HepG2 (cell line): ENCODE measurements around the gene ITLN1. TPM values are rescaled to one million over a fixed set of nuclear protein-coding genes. Genes with fewer than 3 reads are reported as not detected.
"Not testable (repeated sequence)": the region's sequence is repeated elsewhere in the genome, so short reads cannot be mapped to it uniquely, and the experiment has no call there.

Experiments
- ATAC-seq: fragments of 200-7000 bp; cut with Tn5 transposase; 3 replicates; pipeline ENCODE4 v1.9.1; 2020; ENCODE audit warnings: mild to moderate bottlenecking, moderate library complexity
- BruUV-seq: library from RNA; stranded (reverse); fragments of 400-500 nt; replicated peaks from 2 replicates; lab custom pipeline; 2021; lab: Mats Ljungman, UMichigan
- CTCF ChIA-PET: fragments of 300-600 bp; formaldehyde crosslinking; extraction: SDS; loops from one replicate; lab custom pipeline; 2021; ENCODE audit warnings: low total read pairs, inconsistent platforms, low intra/inter-chr PET ratio; lab: Yijun Ruan, JAX
- POLR2A ChIA-PET: fragments of 350-600 bp; sonication (Branson Sonifier 250); formaldehyde crosslinking; loops from one replicate; lab custom pipeline; 2020; ENCODE audit warnings: antibody characterized with exemption, inconsistent platforms; lab: Yijun Ruan, JAX
- DNase-seq: peaks from one replicate; pipeline ENCODE4 v3.0.0-alpha.2; 2015; ENCODE audit warnings: low spot score
- FAIRE-seq: peaks from 3 replicates; lab custom pipeline; 2011; peaks lifted over from hg19 to GRCh38; lab: Jason Lieb, UNC
- H2AFZ ChIP-seq: one replicate; pipeline ENCODE4 v1.6.1; 2011; ENCODE audit warnings: low read length, inconsistent platforms
- H3K27ac ChIP-seq: fragments of 300-600 bp; 3 replicates; pipeline ENCODE4 v1.8.0; 2011; ENCODE audit warnings: mixed run types, mild to moderate bottlenecking, mixed read lengths, low read length, inconsistent platforms; ENCODE audit not compliant: insufficient read depth; ENCODE audit errors: extremely low read length
- H3K27me3 ChIP-seq, 2 experiments: fragments of 200-600 bp in 1 of 2; 2 replicates in 1 of 2; 3 replicates in 1 of 2; pipeline versions ENCODE4 v1.6.0 to v1.8.0; 2011; ENCODE audit warnings: low read length in 2 of 2, mild to moderate bottlenecking in 2 of 2, moderate library complexity in 2 of 2, inconsistent platforms in 1 of 2; ENCODE audit not compliant: insufficient read depth in 2 of 2, control insufficient read depth in 1 of 2
- H3K36me3 ChIP-seq, 2 experiments: fragments of 200-600 bp in 1 of 2; replicated peaks in 1 of 2; 2 replicates in 1 of 2; 3 replicates in 1 of 2; pipeline versions ENCODE4 v1.5.1 to v1.8.0; 2011; ENCODE audit warnings: low read length in 2 of 2, inconsistent platforms in 1 of 2; ENCODE audit not compliant: insufficient read depth in 2 of 2, control insufficient read depth in 1 of 2
- H3K4me1 ChIP-seq: 2 replicates; pipeline ENCODE4 v1.5.1; 2012; ENCODE audit warnings: low read length, inconsistent platforms; ENCODE audit not compliant: insufficient read depth
- H3K4me2 ChIP-seq: 2 replicates; pipeline ENCODE4 v1.6.0; 2011; ENCODE audit warnings: low read depth, low read length, inconsistent platforms
- H3K4me3 ChIP-seq, 3 experiments: fragments of 200-600 bp in 1 of 3; sonication (generic), shearing (Covaris generic) in 1 of 3; replicated peaks in 1 of 3; 2 replicates each; pipeline ENCODE4 v1.5.1; 2011 to 2016; ENCODE audit warnings: low read length in 3 of 3, inconsistent platforms in 2 of 3, low read depth in 2 of 3, mild to moderate bottlenecking in 2 of 3, control low read depth in 1 of 3, mixed read lengths in 1 of 3; ENCODE audit not compliant: insufficient read depth in 1 of 3
- H3K79me2 ChIP-seq: one replicate; pipeline ENCODE4 v1.6.1; 2011; ENCODE audit warnings: low read length, inconsistent platforms; ENCODE audit not compliant: insufficient read depth
- H3K9ac ChIP-seq: 2 replicates; pipeline ENCODE4 v1.6.0; 2011; ENCODE audit warnings: mild to moderate bottlenecking, low read depth, low read length, inconsistent platforms; ENCODE audit not compliant: insufficient read depth
- H3K9me3 ChIP-seq: 2 replicates; pipeline ENCODE4 v1.5.1; 2012; ENCODE audit warnings: mild to moderate bottlenecking, low read length
- H4K20me1 ChIP-seq: 2 replicates; pipeline ENCODE4 v1.6.0; 2011; ENCODE audit warnings: inconsistent platforms, mild to moderate bottlenecking, low read length, moderate library complexity; ENCODE audit not compliant: insufficient read depth
- ATRX ChIP-seq: sonication (generic); formaldehyde crosslinking; IDR thresholded peaks from 2 replicates; pipeline ENCODE4 v1.4.0; 2020; ENCODE audit warnings: missing genetic modification reagents, borderline replicate concordance
- GTF3A ChIP-seq: sonication (generic); formaldehyde crosslinking; conservative IDR thresholded peaks from 2 replicates; pipeline ENCODE4 v1.4.0; 2020; ENCODE audit warnings: mild to moderate bottlenecking, missing genetic modification reagents
- HNRNPUL1 ChIP-seq: fragments of 200-400 bp; formaldehyde crosslinking; IDR thresholded peaks from 2 replicates; pipeline ENCODE4 v1.6.1; 2017; ENCODE audit warnings: low read depth, mild to moderate bottlenecking, low read length, moderate library complexity
- MED13 ChIP-seq: sonication (generic); formaldehyde crosslinking; IDR thresholded peaks from 2 replicates; pipeline ENCODE4 v1.5.0; 2020; ENCODE audit warnings: missing genetic modification reagents
- POLR2AphosphoS2 ChIP-seq: IDR thresholded peaks from 2 replicates; pipeline ENCODE4 v1.6.1; 2011; ENCODE audit warnings: low read depth, low read length, improper control_type of control experiment
- SMAD3 ChIP-seq: sonication (generic); formaldehyde crosslinking; IDR thresholded peaks from 2 replicates; pipeline ENCODE4 v1.4.0; 2020; ENCODE audit warnings: missing genetic modification reagents
- SNRNP70 ChIP-seq: fragments of 200-400 bp; formaldehyde crosslinking; IDR thresholded peaks from 2 replicates; pipeline ENCODE4 v1.6.1; 2017; ENCODE audit warnings: mild to moderate bottlenecking, low read depth, low read length, moderate library complexity
- ZNF275 ChIP-seq: sonication (generic); formaldehyde crosslinking; IDR thresholded peaks from 2 replicates; pipeline ENCODE4 v1.8.0; 2022; ENCODE audit warnings: missing genetic modification reagents, mild to moderate bottlenecking, inconsistent platforms, borderline replicate concordance
- ZNF577 ChIP-seq: sonication (generic); formaldehyde crosslinking; IDR thresholded peaks from 2 replicates; pipeline ENCODE4 v1.4.0; 2020; ENCODE audit warnings: mild to moderate bottlenecking, low read depth, missing genetic modification reagents, borderline replicate concordance
- WGBS: methylation state at CpG from one replicate; pipeline ENCODE4 v1.1.6; 2017; ENCODE audit warnings: low lambda C conversion rate; 5-methylcytosine and 5-hydroxymethylcytosine counted together
- in situ Hi-C: cut with HindIII; loops from 2 replicates; pipeline ENCODE4 v1.10.0; 2017; ENCODE audit warnings: low pct_unique_long_range_greater_than_20kb; ENCODE audit not compliant: extremely low pct_ligation_motif_present
- intact Hi-C: fragments of 100-400 bp; cut with micrococcal nuclease; formaldehyde crosslinking; loops from one replicate; pipeline ENCODE4 v1.10.0; 2022; ENCODE audit not compliant: unreplicated experiment
- polyA plus RNA-seq, 8 experiments: library from polyadenylated mRNA; depleted of rRNA in 3 of 8; stranded (reverse) in 7 of 8; unstranded in 1 of 8; fragments of >200 nt; fragmentation: Illumina TruSeq in 4 of 8; extraction: Trizol in 4 of 8; gene quantifications; 2 replicates each; pipeline versions ENCODE4 v1.2.1 to v1.2.3, GENCODE V29; 2011 to 2016; ENCODE audit warnings: low read depth in 4 of 8, missing spikeins in 1 of 8, mixed read lengths in 1 of 8; ENCODE audit not compliant: insufficient read depth in 1 of 8
- total RNA-seq, 5 experiments: library from RNA; depleted of rRNA; stranded (reverse); fragments of >200 nt; fragmentation: Illumina TruSeq; extraction: Trizol; gene quantifications; 2 replicates each; pipeline ENCODE4 v1.2.3, GENCODE V29; 2016; ENCODE audit warnings: low read depth in 1 of 5
- TF ChIP-seq, protein P1 (sequence below): fragments of 450-650 bp; IDR thresholded peaks from 2 replicates; pipeline ENCODE4 v1.6.1; 2016

The ITLN1 gene
- total and polyA plus RNA-seq, 2 of the 13 experiments (the other 11 are each of a cell fraction or from before 2014, with no cell fraction given), result not detected

- TF ChIP-seq POLR2AphosphoS2 (no peak), SNRNP70 (no peak)
Observed at GRCh38 chr1:160868141-160868540, 16.8 kb downstream of the ITLN1 start (continued).

GRCh38 chr1:160867651-160868050, 17.3 kb downstream of the ITLN1 start:
- FAIRE-seq, H3K4me3 ChIP-seq, H3K27ac ChIP-seq, H4K20me1 ChIP-seq, DNase-seq, POLR2A ChIA-PET, H3K9me3 ChIP-seq, BruUV-seq, CTCF ChIA-PET, H3K36me3 ChIP-seq, H3K79me2 ChIP-seq, ATAC-seq, H2AFZ ChIP-seq, intact Hi-C loops, H3K4me2 ChIP-seq, H3K27me3 ChIP-seq, H3K9ac ChIP-seq, in situ Hi-C loops: not testable (repeated sequence)
- peaks cover 28% of the 10 kb centered on the region for H3K4me1 ChIP-seq
- WGBS, result 45% methylated on average over 4 of the region's 4 CpGs

GRCh38 chr1:160866695-160867260, 18.2 kb downstream of the ITLN1 start:
- peak overlapping the region; percentile 38 for H3K4me2 ChIP-seq
- no peak overlapping the region for H3K9ac ChIP-seq
- POLR2A ChIA-PET, result no interaction called here
- no peaks in the 10 kb centered on the region for H3K9me3 ChIP-seq
- H3K36me3 ChIP-seq, result no peaks in the 10 kb centered on the region
- ATAC-seq (no peak), FAIRE-seq (no peak), DNase-seq (no peak)
- WGBS, result 2% methylated on average over 6 of the region's 6 CpGs
- H3K27ac ChIP-seq, result no peak overlapping the region
- H3K79me2 ChIP-seq, result no peaks in the 10 kb centered on the region
- in situ Hi-C loops (no loop called here), intact Hi-C loops (no loop called here)
- CTCF ChIA-PET, result no interaction called here
- peaks cover 28% of the 10 kb centered on the region for H3K4me1 ChIP-seq
- H3K4me3 ChIP-seq, result peak overlapping the region in 1 of 3 experiments; percentile 10; a peak in 1 of 6 replicates
- H4K20me1 ChIP-seq, result no peaks in the 10 kb centered on the region
- TF ChIP-seq, protein P1, sequence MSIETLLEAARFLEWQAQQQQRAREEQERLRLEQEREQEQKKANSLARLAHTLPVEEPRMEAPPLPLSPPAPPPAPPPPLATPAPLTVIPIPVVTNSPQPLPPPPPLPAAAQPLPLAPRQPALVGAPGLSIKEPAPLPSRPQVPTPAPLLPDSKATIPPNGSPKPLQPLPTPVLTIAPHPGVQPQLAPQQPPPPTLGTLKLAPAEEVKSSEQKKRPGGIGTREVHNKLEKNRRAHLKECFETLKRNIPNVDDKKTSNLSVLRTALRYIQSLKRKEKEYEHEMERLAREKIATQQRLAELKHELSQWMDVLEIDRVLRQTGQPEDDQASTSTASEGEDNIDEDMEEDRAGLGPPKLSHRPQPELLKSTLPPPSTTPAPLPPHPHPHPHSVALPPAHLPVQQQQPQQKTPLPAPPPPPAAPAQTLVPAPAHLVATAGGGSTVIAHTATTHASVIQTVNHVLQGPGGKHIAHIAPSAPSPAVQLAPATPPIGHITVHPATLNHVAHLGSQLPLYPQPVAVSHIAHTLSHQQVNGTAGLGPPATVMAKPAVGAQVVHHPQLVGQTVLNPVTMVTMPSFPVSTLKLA, result no peak
- TF ChIP-seq HNRNPUL1 (no peak), ZNF577 (CRISPR knock-in tag) (no peak), ATRX (CRISPR knock-in tag) (no peak), ZNF275 (CRISPR knock-in tag) (no peak), SMAD3 (no peak), MED13 (CRISPR knock-in tag) (no peak), GTF3A (no peak)
- no peaks in the 10 kb centered on the region for H3K27me3 ChIP-seq
- no TSS peak for BruUV-seq
- H2AFZ ChIP-seq, result no peak overlapping the region
